CD14-positive monocyte (primary cell): ENCODE measurements around the gene CSPG4. TPM values are rescaled to one million over a fixed set of nuclear protein-coding genes. Genes with fewer than 3 reads are reported as not detected.
A peak's percentile ranks its signal among the peaks of the same experiment; 100 is the strongest.
"Not testable (repeated sequence)": the region's sequence is repeated elsewhere in the genome, so short reads cannot be mapped to it uniquely, and the experiment has no call there.

ENCODE experiments used
- DNase-seq, 3 donors: peaks; one replicate each; pipeline ENCODE4 v3.0.0-alpha.2; 2011 to 2022
- H2AFZ ChIP-seq: 2 replicates; pipeline ENCODE4 v1.6.0; 2012; ENCODE audit warnings: mild to moderate bottlenecking, low read depth, low read length, inconsistent platforms; ENCODE audit not compliant: insufficient read depth, poor library complexity, severe bottlenecking
- H3K27ac ChIP-seq, 2 donors: 1 replicate in 1 of 2; 2 replicates in 1 of 2; pipeline ENCODE4 v1.5.1; 2012 to 2013; ENCODE audit warnings: low read length in 2 of 2, control low read depth in 1 of 2, inconsistent platforms in 1 of 2, low read depth in 1 of 2, mild to moderate bottlenecking in 1 of 2
- H3K27me3 ChIP-seq, 2 donors: one replicate each; pipeline versions ENCODE4 v1.6.0 to v1.6.1; 2011 to 2013; ENCODE audit warnings: low read length in 2 of 2; ENCODE audit not compliant: control insufficient read depth in 2 of 2, insufficient read depth in 2 of 2
- H3K36me3 ChIP-seq, 2 donors: replicated peaks in 1 of 2; 1 replicate in 1 of 2; 2 replicates in 1 of 2; pipeline versions ENCODE4 v1.5.1 to v1.6.1; 2012 to 2013; ENCODE audit warnings: low read length in 2 of 2, control low read depth in 1 of 2, inconsistent platforms in 1 of 2, mild to moderate bottlenecking in 1 of 2; ENCODE audit not compliant: insufficient read depth in 2 of 2, control insufficient read depth in 1 of 2
- H3K4me1 ChIP-seq, 2 donors: 1 replicate in 1 of 2; 2 replicates in 1 of 2; pipeline versions ENCODE4 v1.5.1 to v1.6.1; 2012 to 2013; ENCODE audit warnings: low read length in 2 of 2, control low read depth in 1 of 2, inconsistent platforms in 1 of 2, mild to moderate bottlenecking in 1 of 2, moderate library complexity in 1 of 2; ENCODE audit not compliant: insufficient read depth in 2 of 2, control insufficient read depth in 1 of 2
- H3K4me2 ChIP-seq: replicated peaks from 2 replicates; pipeline ENCODE3; 2012; ENCODE audit warnings: low read length, moderate library complexity, mild to moderate bottlenecking; ENCODE audit not compliant: poor library complexity, severe bottlenecking; ENCODE audit errors: extremely low read depth
- H3K4me3 ChIP-seq, 3 experiments: fragments of 200-600 bp in 1 of 3; sonication (generic) in 1 of 3; replicated peaks in 1 of 3; 1 replicate in 2 of 3; 2 replicates in 1 of 3; pipeline ENCODE4 v1.5.1; 2011 to 2013; ENCODE audit warnings: low read length in 3 of 3, mild to moderate bottlenecking in 3 of 3, control low read depth in 2 of 3, low read depth in 2 of 3, inconsistent platforms in 1 of 3, moderate library complexity in 1 of 3
- H3K79me2 ChIP-seq: 2 replicates; pipeline ENCODE4 v1.6.0; 2012; ENCODE audit warnings: mild to moderate bottlenecking, control low read depth, inconsistent platforms, low read length, moderate library complexity; ENCODE audit not compliant: insufficient read depth
- H3K9ac ChIP-seq: 2 replicates; pipeline ENCODE4 v1.6.0; 2017; ENCODE audit warnings: low read length, mild to moderate bottlenecking; ENCODE audit not compliant: insufficient read depth, poor library complexity, severe bottlenecking
- H3K9me3 ChIP-seq, 2 donors: replicated peaks in 1 of 2; 1 replicate in 1 of 2; 2 replicates in 1 of 2; pipeline versions ENCODE4 v1.5.1 to v1.6.1; 2012 to 2013; ENCODE audit warnings: low read length in 2 of 2, control low read depth in 1 of 2; ENCODE audit not compliant: control insufficient read depth in 1 of 2, insufficient read depth in 1 of 2
- H4K20me1 ChIP-seq: 2 replicates; pipeline ENCODE4 v1.6.0; 2012; ENCODE audit warnings: mild to moderate bottlenecking, low read length, control low read depth, moderate library complexity; ENCODE audit not compliant: insufficient read depth
- H3K27ac Mint-ChIP-seq, 7 donors: one replicate each; pipeline ENCODE4 v1.8.0; 2020; ENCODE audit warnings: mild to moderate bottlenecking in 7 of 7, mixed read lengths in 7 of 7, moderate library complexity in 6 of 7, inconsistent platforms in 2 of 7
- H3K27me3 Mint-ChIP-seq, 3 donors: one replicate each; pipeline ENCODE4 v1.8.0; 2021 to 2022; ENCODE audit warnings: low read depth in 3 of 3, mild to moderate bottlenecking in 3 of 3, mixed read lengths in 3 of 3, moderate library complexity in 3 of 3, inconsistent platforms in 1 of 3
- H3K36me3 Mint-ChIP-seq, 2 donors: one replicate each; pipeline ENCODE4 v1.8.0; 2020; ENCODE audit warnings: mixed read lengths in 2 of 2, inconsistent platforms in 1 of 2, mild to moderate bottlenecking in 1 of 2
- H3K4me1 Mint-ChIP-seq: one replicate; pipeline ENCODE4 v1.8.0; 2020; ENCODE audit warnings: mild to moderate bottlenecking, mixed read lengths
- H3K4me3 Mint-ChIP-seq, 2 donors: one replicate each; pipeline ENCODE4 v1.8.0; 2020; ENCODE audit warnings: mild to moderate bottlenecking in 2 of 2, mixed read lengths in 2 of 2, moderate library complexity in 1 of 2
- H3K9me3 Mint-ChIP-seq, 7 donors: one replicate each; pipeline ENCODE4 v1.8.0; 2020 to 2022; ENCODE audit warnings: mixed read lengths in 7 of 7, mild to moderate bottlenecking in 6 of 7, moderate library complexity in 6 of 7, inconsistent platforms in 2 of 7
- WGBS: methylation state at CpG from one replicate; pipeline ENCODE4 v1.1.5; 2013; ENCODE audit warnings: missing lambda C conversion rate; ENCODE audit not compliant: insufficient coverage; 5-methylcytosine and 5-hydroxymethylcytosine counted together
- intact Hi-C, 2 donors: fragments of 100-400 bp; cut with micrococcal nuclease; formaldehyde crosslinking; loops; one replicate each; pipeline versions ENCODE4 v1.15.0 to v1.15.1; 2023
- polyA plus RNA-seq, 3 donors: library from polyadenylated mRNA; depleted of rRNA in 1 of 3; unstranded in 2 of 3; stranded (reverse) in 1 of 3; fragments of 300-500 nt in 2 of 3; fragments of >200 nt in 1 of 3; fragmentation: Illumina TruSeq in 2 of 3; gene quantifications; 1 replicate in 2 of 3; 2 replicates in 1 of 3; pipeline ENCODE4 v1.2.3, GENCODE V29; 2012 to 2021
- TF ChIP-seq, protein P1 (sequence below): fragments of 200-600 bp; IDR thresholded peaks from one replicate; pipeline ENCODE4 v1.8.0; 2022; ENCODE audit warnings: antibody characterized with exemption, mild to moderate bottlenecking

Gene CSPG4
- polyA plus RNA-seq, 3 donors, result not detected

DNA sequence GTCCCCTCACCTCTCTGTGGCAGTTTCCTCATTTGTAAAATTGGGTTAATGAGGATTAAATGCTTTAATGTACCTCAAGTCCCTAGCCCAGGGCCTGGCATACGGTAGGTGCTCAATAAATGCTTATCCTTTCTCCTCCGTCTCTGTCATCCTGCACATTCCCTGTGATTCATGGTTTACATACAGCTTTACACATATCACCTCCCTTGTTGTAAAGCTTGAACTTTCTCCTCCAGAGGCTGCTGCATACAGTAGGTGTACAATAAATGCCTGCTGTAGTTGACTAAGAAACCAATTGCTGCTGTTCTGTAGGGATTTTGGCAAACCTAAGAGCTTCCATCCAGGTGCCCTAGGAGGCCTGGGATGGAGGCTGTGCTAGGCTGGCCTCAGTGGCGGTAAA is 1.5 kb upstream of the CSPG4 start:
- Histone ChIP-seq H3K79me2 (no peaks in the 10 kb centered on the region), H2AFZ (no peak overlapping the region), H4K20me1 (no peaks in the 10 kb centered on the region), H3K4me1 (peaks cover 0 to 6% of the 10 kb centered on the region in 2 donors), H3K9me3 (peaks cover 0 to 8% of the 10 kb centered on the region in 2 donors), H3K9ac (no peak overlapping the region), H3K27me3 (peaks cover 9 to 22% of the 10 kb centered on the region in 2 donors), H3K4me3 (no peak overlapping the region), H3K27ac (no peak overlapping the region), H3K36me3 (no peaks in the 10 kb centered on the region), H3K4me2 (no peak overlapping the region)
- TF ChIP-seq, protein P1, sequence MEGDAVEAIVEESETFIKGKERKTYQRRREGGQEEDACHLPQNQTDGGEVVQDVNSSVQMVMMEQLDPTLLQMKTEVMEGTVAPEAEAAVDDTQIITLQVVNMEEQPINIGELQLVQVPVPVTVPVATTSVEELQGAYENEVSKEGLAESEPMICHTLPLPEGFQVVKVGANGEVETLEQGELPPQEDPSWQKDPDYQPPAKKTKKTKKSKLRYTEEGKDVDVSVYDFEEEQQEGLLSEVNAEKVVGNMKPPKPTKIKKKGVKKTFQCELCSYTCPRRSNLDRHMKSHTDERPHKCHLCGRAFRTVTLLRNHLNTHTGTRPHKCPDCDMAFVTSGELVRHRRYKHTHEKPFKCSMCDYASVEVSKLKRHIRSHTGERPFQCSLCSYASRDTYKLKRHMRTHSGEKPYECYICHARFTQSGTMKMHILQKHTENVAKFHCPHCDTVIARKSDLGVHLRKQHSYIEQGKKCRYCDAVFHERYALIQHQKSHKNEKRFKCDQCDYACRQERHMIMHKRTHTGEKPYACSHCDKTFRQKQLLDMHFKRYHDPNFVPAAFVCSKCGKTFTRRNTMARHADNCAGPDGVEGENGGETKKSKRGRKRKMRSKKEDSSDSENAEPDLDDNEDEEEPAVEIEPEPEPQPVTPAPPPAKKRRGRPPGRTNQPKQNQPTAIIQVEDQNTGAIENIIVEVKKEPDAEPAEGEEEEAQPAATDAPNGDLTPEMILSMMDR, result no peak
- H3K27me3 Mint-ChIP-seq, result peaks cover 16 to 37% (median 33%) of the 10 kb centered on the region in 3 donors
- peaks cover 0 to 3% (median 0%) of the 10 kb centered on the region in 7 donors for H3K9me3 Mint-ChIP-seq
- DNase-seq, result no peak
- intact Hi-C loops, result no loop called here
- H3K4me1 Mint-ChIP-seq, result peaks cover 2% of the 10 kb centered on the region
- H3K36me3 Mint-ChIP-seq, result no peaks in the 10 kb centered on the region
- no peak overlapping the region for H3K27ac Mint-ChIP-seq
- H3K4me3 Mint-ChIP-seq, result no peak overlapping the region
- 100% methylated on average over 2 of the region's 3 CpGs for WGBS

- no peak overlapping the region for H3K9ac ChIP-seq
These were observed 769 bp upstream of the CSPG4 start for GRCh38 chr15:75713338-75713895.

GRCh38 chr15:75711495-75711894 is 1.2 kb downstream of the CSPG4 start:
- H3K36me3 Mint-ChIP-seq, H3K36me3 ChIP-seq, H3K4me2 ChIP-seq, DNase-seq, H3K4me3 ChIP-seq, H3K9me3 ChIP-seq, H4K20me1 ChIP-seq, H2AFZ ChIP-seq, H3K4me1 ChIP-seq, H3K9ac ChIP-seq, H3K27ac ChIP-seq, H3K4me1 Mint-ChIP-seq, H3K9me3 Mint-ChIP-seq, H3K27ac Mint-ChIP-seq, intact Hi-C loops, H3K79me2 ChIP-seq: not testable (repeated sequence)
- Mint-ChIP-seq H3K27me3 (peaks cover 12 to 35% (median 33%) of the 10 kb centered on the region in 3 donors), H3K4me3 (peak overlapping the region in 1 of 2 donors; percentile 42)
- WGBS, result 82% methylated on average over 4 of the region's 7 CpGs
- H3K27me3 ChIP-seq, result peaks cover 9 to 22% of the 10 kb centered on the region in 2 donors

More at GRCh38 chr15:75713338-75713895, 769 bp upstream of the CSPG4 start:
- H3K27me3 ChIP-seq, result peaks cover 9 to 22% of the 10 kb centered on the region in 2 donors
- 70% methylated on average over 7 of the region's 9 CpGs for WGBS
- no peak overlapping the region for H3K27ac ChIP-seq
- Mint-ChIP-seq H3K27me3 (peaks cover 12 to 37% (median 33%) of the 10 kb centered on the region in 3 donors), H3K4me1 (peaks cover 2% of the 10 kb centered on the region), H3K36me3 (no peaks in the 10 kb centered on the region), H3K9me3 (peaks cover 0 to 3% (median 0%) of the 10 kb centered on the region in 7 donors), H3K4me3 (peak overlapping the region in 1 of 2 donors; percentile 58), H3K27ac (peak overlapping the region in 1 of 7 donors; percentile 66)
- no peak for DNase-seq
- H3K4me2 ChIP-seq, result no peak overlapping the region
- no peak overlapping the region for H2AFZ ChIP-seq
- H4K20me1 ChIP-seq, result no peaks in the 10 kb centered on the region
- intact Hi-C loops, result no loop called here
- TF ChIP-seq, protein P1, result no peak
- peaks cover 0 to 8% of the 10 kb centered on the region in 2 donors for H3K9me3 ChIP-seq
- H3K4me3 ChIP-seq, result no peak overlapping the region
- no peaks in the 10 kb centered on the region for H3K36me3 ChIP-seq
- H3K4me1 ChIP-seq, result peaks cover 0 to 6% of the 10 kb centered on the region in 2 donors
- no peaks in the 10 kb centered on the region for H3K79me2 ChIP-seq
